Measurements from ENCODE around the gene NAPB.

NAPB gene

GRCh38 chr20:23362392-23363256, 58.7 kb downstream of the NAPB start:
- no peaks in the 10 kb centered on the region for H3K9me3 ChIP-seq (replicated peaks; ENCODE audit: low read length)
- H3K4me3 ChIP-seq (ENCODE audit: low read length), result peak overlapping the region; percentile 90
- H3K27me3 ChIP-seq (ENCODE audit: control insufficient read depth, insufficient read depth, low read length), result no peaks in the 10 kb centered on the region
- H3K4me2 ChIP-seq (ENCODE audit: low read length), result peak overlapping the region; percentile 96
- H3K9ac ChIP-seq (ENCODE audit: low read depth, low read length), result peak overlapping the region; percentile 96
- H3K4me1 ChIP-seq (ENCODE audit: control insufficient read depth, insufficient read depth, low read length), result peaks cover 43% of the 10 kb centered on the region
- peaks cover 31% of the 10 kb centered on the region for H3K36me3 ChIP-seq (ENCODE audit: insufficient read depth, low read length)

DNA sequence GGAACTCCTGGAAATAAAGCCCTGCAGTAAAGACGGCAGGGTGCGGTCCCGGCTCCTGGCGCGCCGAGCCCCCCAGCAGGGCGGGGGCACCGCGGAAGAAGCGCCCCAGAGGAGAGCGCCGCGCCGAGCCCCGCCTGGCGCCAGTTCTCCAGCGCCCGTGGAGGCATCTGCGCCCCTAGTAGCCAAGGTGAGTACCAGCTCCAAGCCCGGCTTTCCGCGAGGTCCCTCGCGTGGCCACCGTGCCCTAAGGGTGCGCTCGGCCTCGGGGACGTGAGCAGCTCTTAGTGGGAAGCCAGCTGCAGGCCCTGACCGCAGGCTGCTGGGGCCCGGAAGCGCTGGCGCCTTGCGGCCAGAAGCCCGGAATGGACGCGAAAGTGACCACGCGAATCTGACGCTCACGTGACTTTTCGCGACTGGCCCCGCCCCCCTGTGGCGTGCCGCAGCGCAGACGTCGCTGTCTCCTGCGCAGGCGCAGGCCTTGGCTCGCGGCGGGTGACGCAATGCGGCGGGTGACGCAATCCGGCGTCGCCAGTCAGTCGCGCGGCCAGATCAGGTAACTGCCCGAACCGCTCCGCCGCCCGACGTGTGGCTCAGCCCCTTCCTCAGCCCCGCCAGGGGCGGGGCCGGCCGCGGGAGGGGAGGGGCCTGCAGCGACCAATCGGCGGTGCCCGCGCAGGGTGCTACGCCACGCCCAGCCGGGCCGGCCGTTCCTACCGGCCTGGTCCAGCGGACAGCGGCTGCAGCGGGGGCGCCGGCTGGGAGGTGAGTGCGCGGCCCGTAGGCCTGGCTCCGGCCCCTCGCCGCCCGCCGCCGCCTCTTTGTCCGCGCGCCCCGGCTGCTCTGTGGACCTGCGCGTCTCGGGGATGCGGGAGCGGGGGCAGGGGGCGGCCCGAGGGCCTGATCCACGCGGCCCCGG, 59.6 kb downstream of the NAPB start, which contains the start of gene GZF1:
Gene GZF1, plus strand, starts transcription at position 707 of the 916 bp plus-strand sequence. CDS start 2,202 bp downstream, outside the sequence.
- Histone ChIP-seq H3K36me3 (ENCODE audit: insufficient read depth, low read length) (peaks cover 23% of the 10 kb centered on the region), H3K4me2 (ENCODE audit: low read length) (peak within 1 kb of the TSS; percentile 96), H3K9ac (ENCODE audit: low read depth, low read length) (peak within 1 kb of the TSS; percentile 96), H3K4me1 (ENCODE audit: control insufficient read depth, insufficient read depth, low read length) (peaks cover 43% of the 10 kb centered on the region), H3K27me3 (ENCODE audit: control insufficient read depth, insufficient read depth, low read length) (no peaks in the 10 kb centered on the region), H3K9me3 (replicated peaks; ENCODE audit: low read length) (no peaks in the 10 kb centered on the region), H3K4me3 (ENCODE audit: low read length) (peak within 1 kb of the TSS; percentile 90)

DNA sequence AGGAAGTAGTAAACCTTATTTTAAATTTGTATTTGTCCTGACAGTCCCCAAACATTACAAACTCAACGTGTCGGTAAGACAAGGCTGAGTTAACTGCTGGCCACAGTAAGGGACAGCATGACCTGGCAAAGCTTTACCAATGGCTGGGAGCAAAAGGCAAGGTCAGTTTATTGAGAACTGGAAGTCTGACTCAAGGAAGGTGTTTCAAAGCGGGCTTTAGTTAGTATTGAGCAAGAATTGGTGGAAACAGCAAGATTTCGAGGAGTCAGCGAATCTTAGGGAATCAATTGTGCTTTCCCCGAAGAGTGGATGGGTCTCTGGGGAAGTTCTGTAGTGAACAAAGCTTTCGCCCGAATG, 60.2 kb downstream of the NAPB start:
- H3K9ac ChIP-seq (ENCODE audit: low read depth, low read length), result peak overlapping the region; percentile 94
- no peaks in the 10 kb centered on the region for H3K27me3 ChIP-seq (ENCODE audit: control insufficient read depth, insufficient read depth, low read length)
- peak overlapping the region; percentile 76 for H3K4me2 ChIP-seq (ENCODE audit: low read length)
- H3K9me3 ChIP-seq (replicated peaks; ENCODE audit: low read length), result no peaks in the 10 kb centered on the region
- H3K4me3 ChIP-seq (ENCODE audit: low read length), result peak overlapping the region; percentile 78
- peaks cover 21% of the 10 kb centered on the region for H3K36me3 ChIP-seq (ENCODE audit: insufficient read depth, low read length)
- H3K4me1 ChIP-seq (ENCODE audit: control insufficient read depth, insufficient read depth, low read length), result peaks cover 37% of the 10 kb centered on the region

- H3K9ac ChIP-seq (ENCODE audit: low read depth, low read length), result peak overlapping the region; percentile 94
- H3K27me3 ChIP-seq (ENCODE audit: control insufficient read depth, insufficient read depth, low read length), result no peaks in the 10 kb centered on the region
- H3K4me2 ChIP-seq (ENCODE audit: low read length), result peak overlapping the region; percentile 76
- H3K4me1 ChIP-seq (ENCODE audit: control insufficient read depth, insufficient read depth, low read length), result peaks cover 35% of the 10 kb centered on the region
- peaks cover 21% of the 10 kb centered on the region for H3K36me3 ChIP-seq (ENCODE audit: insufficient read depth, low read length)
- H3K9me3 ChIP-seq (replicated peaks; ENCODE audit: low read length), result no peaks in the 10 kb centered on the region
- H3K4me3 ChIP-seq (ENCODE audit: low read length), result no peak overlapping the region
Measured at GRCh38 chr20:23360531-23360930, 60.8 kb downstream of the NAPB start.

DNA sequence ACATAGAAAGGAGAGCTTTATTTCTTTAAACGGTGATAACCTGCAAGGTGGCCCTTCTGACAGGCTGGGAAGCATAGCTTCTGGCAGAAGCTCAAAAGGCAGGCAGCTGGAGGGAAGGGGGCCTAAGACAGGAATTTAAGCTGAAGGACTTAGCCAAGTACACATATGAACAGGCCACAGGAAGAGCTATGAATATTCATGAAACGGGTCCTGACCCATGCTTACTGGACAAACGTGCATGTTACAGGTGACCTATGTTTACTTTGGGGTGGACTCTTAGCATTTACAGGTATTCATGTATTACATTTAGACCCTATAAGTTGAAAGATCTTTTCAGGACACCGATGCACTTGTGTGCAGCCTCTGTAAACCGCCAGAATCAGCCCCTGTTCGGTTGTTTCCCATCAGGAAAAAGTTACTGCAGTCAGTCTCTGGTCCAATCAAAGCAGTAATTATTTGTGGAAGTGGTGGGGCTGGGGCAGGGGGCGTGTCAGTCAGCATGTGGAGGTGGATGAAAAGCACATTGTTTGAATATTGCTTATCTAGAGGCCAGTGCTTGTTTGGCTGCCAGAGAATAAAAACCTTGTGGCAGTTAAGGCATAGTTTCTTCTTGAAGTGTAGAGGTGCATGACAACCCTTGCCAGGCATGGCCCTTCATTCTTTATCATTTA, 62.2 kb downstream of the NAPB start:
- no peak overlapping the region for H3K4me3 ChIP-seq (ENCODE audit: low read length)
- no peak overlapping the region for H3K9ac ChIP-seq (ENCODE audit: low read depth, low read length)
- H3K36me3 ChIP-seq (ENCODE audit: insufficient read depth, low read length), result peaks cover 20% of the 10 kb centered on the region
- peaks cover 33% of the 10 kb centered on the region for H3K4me1 ChIP-seq (ENCODE audit: control insufficient read depth, insufficient read depth, low read length)
- H3K27me3 ChIP-seq (ENCODE audit: control insufficient read depth, insufficient read depth, low read length), result no peaks in the 10 kb centered on the region
- no peak overlapping the region for H3K4me2 ChIP-seq (ENCODE audit: low read length)
- H3K9me3 ChIP-seq (replicated peaks; ENCODE audit: low read length), result no peaks in the 10 kb centered on the region

DNA sequence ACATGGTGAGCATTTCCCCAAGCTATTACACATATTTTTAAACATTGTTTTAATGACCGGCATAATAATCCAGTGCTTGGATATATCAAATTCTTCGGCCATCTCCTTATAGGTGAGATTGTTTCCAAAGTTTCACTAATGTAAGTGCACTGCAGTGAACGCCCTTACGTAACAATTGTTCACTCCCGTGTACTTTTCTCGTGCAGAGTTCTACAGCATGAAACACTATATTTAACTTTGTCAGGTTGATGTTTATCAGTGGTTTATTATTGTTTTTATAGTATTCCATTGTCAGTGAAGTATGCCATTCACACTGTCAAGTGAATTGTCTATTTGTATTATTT, 62.8 kb downstream of the NAPB start:
- peak overlapping the region; percentile 42 for H3K9ac ChIP-seq (ENCODE audit: low read depth, low read length)
- no peaks in the 10 kb centered on the region for H3K27me3 ChIP-seq (ENCODE audit: control insufficient read depth, insufficient read depth, low read length)
- peaks cover 28% of the 10 kb centered on the region for H3K4me1 ChIP-seq (ENCODE audit: control insufficient read depth, insufficient read depth, low read length)
- peak overlapping the region; percentile 93 for H3K4me2 ChIP-seq (ENCODE audit: low read length)
- H3K4me3 ChIP-seq (ENCODE audit: low read length), result peak overlapping the region; percentile 88
- no peaks in the 10 kb centered on the region for H3K9me3 ChIP-seq (replicated peaks; ENCODE audit: low read length)
- peaks cover 20% of the 10 kb centered on the region for H3K36me3 ChIP-seq (ENCODE audit: insufficient read depth, low read length)

GRCh38 chr20:23357767-23358562, 63.3 kb downstream of the NAPB start:
- peaks cover 22% of the 10 kb centered on the region for H3K4me1 ChIP-seq (ENCODE audit: control insufficient read depth, insufficient read depth, low read length)
- no peaks in the 10 kb centered on the region for H3K9me3 ChIP-seq (replicated peaks; ENCODE audit: low read length)
- H3K9ac ChIP-seq (ENCODE audit: low read depth, low read length), result peak overlapping the region; percentile 91
- H3K36me3 ChIP-seq (ENCODE audit: insufficient read depth, low read length), result peaks cover 20% of the 10 kb centered on the region
- peak overlapping the region; percentile 88 for H3K4me3 ChIP-seq (ENCODE audit: low read length)
- no peaks in the 10 kb centered on the region for H3K27me3 ChIP-seq (ENCODE audit: control insufficient read depth, insufficient read depth, low read length)
- H3K4me2 ChIP-seq (ENCODE audit: low read length), result peak overlapping the region; percentile 93

DNA sequence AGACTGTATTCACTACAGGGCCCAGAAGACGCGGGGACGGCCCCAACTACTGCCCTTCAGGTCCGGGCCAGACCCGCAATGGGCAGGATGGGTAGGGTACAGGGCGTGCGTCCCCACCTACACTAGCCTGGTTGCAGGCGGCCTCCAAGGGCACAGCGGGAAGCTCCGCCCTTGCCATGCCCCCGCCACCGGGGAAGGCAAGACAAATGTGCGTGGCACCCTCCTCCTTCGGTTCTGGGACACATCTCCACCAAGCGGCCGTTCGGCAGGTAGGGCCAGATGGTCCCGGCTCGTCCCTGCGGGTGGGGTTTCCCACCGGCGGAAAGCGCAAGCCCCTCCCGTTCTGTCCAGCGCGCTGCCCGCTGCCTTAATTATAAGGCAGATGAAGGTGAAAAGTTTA, 65.1 kb downstream of the NAPB start:
- peaks cover 29% of the 10 kb centered on the region for H3K4me1 ChIP-seq (ENCODE audit: control insufficient read depth, insufficient read depth, low read length)

GRCh38 chr20:23350904-23351838, 70.1 kb downstream of the NAPB start:
- peak overlapping the region; percentile 86 for H3K4me2 ChIP-seq (ENCODE audit: low read length)
- peak overlapping the region; percentile 92 for H3K9ac ChIP-seq (ENCODE audit: low read depth, low read length)
- no peaks in the 10 kb centered on the region for H3K9me3 ChIP-seq (replicated peaks; ENCODE audit: low read length)
- H3K4me3 ChIP-seq (ENCODE audit: low read length), result peak overlapping the region; percentile 85
- H3K27me3 ChIP-seq (ENCODE audit: control insufficient read depth, insufficient read depth, low read length), result no peaks in the 10 kb centered on the region
- H3K4me1 ChIP-seq (ENCODE audit: control insufficient read depth, insufficient read depth, low read length), result peaks cover 17% of the 10 kb centered on the region
- H3K36me3 ChIP-seq (ENCODE audit: insufficient read depth, low read length), result peaks cover 19% of the 10 kb centered on the region

More for the DNA sequence above, 65.1 kb downstream of the NAPB start:
- Histone ChIP-seq H3K9me3 (replicated peaks; ENCODE audit: low read length) (no peaks in the 10 kb centered on the region), H3K9ac (ENCODE audit: low read depth, low read length) (no peak overlapping the region), H3K27me3 (ENCODE audit: control insufficient read depth, insufficient read depth, low read length) (no peaks in the 10 kb centered on the region), H3K4me2 (ENCODE audit: low read length) (no peak overlapping the region), H3K36me3 (ENCODE audit: insufficient read depth, low read length) (peaks cover 20% of the 10 kb centered on the region), H3K4me3 (ENCODE audit: low read length) (no peak overlapping the region)
